Smooth muscle cell (in vitro differentiated cells): ENCODE results near the gene DPP4. TPM values are rescaled to one million over a fixed set of nuclear protein-coding genes. Genes with fewer than 3 reads are reported as not detected.

Source experiments
- DNase-seq: peaks from one replicate; lab custom pipeline; 2025; ENCODE audit not compliant: unreplicated experiment; lab: John Stamatoyannopoulos, UW
- H2AFZ ChIP-seq: fragments of 200-600 bp; sonication (generic); 2 replicates; pipeline ENCODE4 v1.6.0; 2016; ENCODE audit warnings: antibody characterized with exemption, low read depth, mild to moderate bottlenecking
- H3F3A ChIP-seq: fragments of 200-600 bp; sonication (generic); 2 replicates; pipeline ENCODE4 v1.6.0; 2017; ENCODE audit warnings: antibody characterized with exemption, low read depth
- H3K27ac ChIP-seq: fragments of 200-600 bp; sonication (generic); 2 replicates; pipeline ENCODE4 v1.5.1; 2016; ENCODE audit warnings: low read depth, mild to moderate bottlenecking
- H3K27me3 ChIP-seq: fragments of 200-600 bp; sonication (generic); 2 replicates; pipeline ENCODE4 v1.6.1; 2016; ENCODE audit warnings: low read depth, mild to moderate bottlenecking
- H3K36me3 ChIP-seq: fragments of 200-600 bp; sonication (generic); 2 replicates; pipeline ENCODE4 v1.5.1; 2016; ENCODE audit warnings: low read depth
- H3K4me1 ChIP-seq: fragments of 200-600 bp; sonication (generic); 2 replicates; pipeline ENCODE4 v1.5.1; 2016; ENCODE audit warnings: low read depth
- H3K4me2 ChIP-seq: fragments of 200-600 bp; sonication (generic); 2 replicates; pipeline ENCODE4 v1.6.0; 2016; ENCODE audit warnings: mild to moderate bottlenecking
- H3K4me3 ChIP-seq: fragments of 200-600 bp; sonication (generic); 2 replicates; pipeline ENCODE4 v1.5.1; 2016; ENCODE audit warnings: mild to moderate bottlenecking
- H3K79me2 ChIP-seq: fragments of 200-600 bp; sonication (generic); 2 replicates; pipeline ENCODE4 v1.6.0; 2016; ENCODE audit warnings: low read depth, mild to moderate bottlenecking
- H3K9ac ChIP-seq: fragments of 200-600 bp; sonication (generic); 2 replicates; pipeline ENCODE4 v1.6.0; 2016; ENCODE audit warnings: low read depth
- H3K9me3 ChIP-seq: fragments of 200-600 bp; sonication (generic); replicated peaks from 2 replicates; pipeline ENCODE4 v1.5.1; 2016; ENCODE audit warnings: low read depth
- H4K20me1 ChIP-seq: fragments of 200-600 bp; sonication (generic); 2 replicates; pipeline ENCODE4 v1.6.0; 2016; ENCODE audit warnings: low read depth
- CTCF ChIP-seq: fragments of 200-600 bp; sonication (generic); IDR thresholded peaks from 2 replicates; pipeline ENCODE4 v1.5.1; 2017; ENCODE audit warnings: borderline replicate concordance, mild to moderate bottlenecking, antibody characterized with exemption; ENCODE audit not compliant: insufficient read depth, poor library complexity, severe bottlenecking
- WGBS: methylation state at CpG from one replicate; pipeline ENCODE4 v1.1.7; 2016; ENCODE audit warnings: low lambda C conversion rate; 5-methylcytosine and 5-hydroxymethylcytosine counted together
- polyA plus RNA-seq: library from polyadenylated mRNA; unstranded; fragments of >200 nt; fragmentation: Nextera tagmentation; extraction: Ambion mirVana; gene quantifications from 2 replicates; pipeline ENCODE4 v1.2.1, GENCODE V29; 2016
- total RNA-seq: library from RNA; depleted of rRNA; stranded (reverse); fragments of >200 nt; gene quantifications from 2 replicates; pipeline ENCODE4 v1.2.3, GENCODE V29; 2014

The DPP4 gene
- total and polyA plus RNA-seq, 2 experiments from 2014 or later: 17.6 to 32.0 TPM

GRCh38 chr2:162030363-162031190, 43.4 kb downstream of the DPP4 start:
- Histone ChIP-seq H3K36me3 (no peaks in the 10 kb centered on the region), H3K4me2 (no peak overlapping the region), H3F3A (peaks cover 19% of the 10 kb centered on the region), H3K9ac (no peak overlapping the region), H3K9me3 (no peaks in the 10 kb centered on the region), H3K4me3 (no peak overlapping the region), H3K4me1 (peaks cover 5% of the 10 kb centered on the region), H3K27ac (no peak overlapping the region), H3K79me2 (no peaks in the 10 kb centered on the region), H4K20me1 (no peaks in the 10 kb centered on the region), H2AFZ (no peak overlapping the region), H3K27me3 (peaks cover 18% of the 10 kb centered on the region)
- no peak for DNase-seq
- 84% methylated on average over 9 of the region's 9 CpGs for WGBS
- no peak for TF ChIP-seq CTCF

GRCh38 chr2:162029287-162029901, 44.6 kb downstream of the DPP4 start:
- Histone ChIP-seq H3K36me3 (no peaks in the 10 kb centered on the region), H2AFZ (no peak overlapping the region), H3K4me2 (no peak overlapping the region), H3K4me3 (no peak overlapping the region), H3K9ac (no peak overlapping the region), H3K4me1 (peaks cover 5% of the 10 kb centered on the region), H3F3A (peaks cover 19% of the 10 kb centered on the region), H3K27ac (no peak overlapping the region), H3K79me2 (no peaks in the 10 kb centered on the region), H3K9me3 (no peaks in the 10 kb centered on the region), H3K27me3 (peaks cover 18% of the 10 kb centered on the region), H4K20me1 (no peaks in the 10 kb centered on the region)
- WGBS: 71% methylated on average over 9 of the region's 9 CpGs
- no peak for TF ChIP-seq CTCF
- no peak for DNase-seq

GRCh38 chr2:162028511-162028910, 45.5 kb downstream of the DPP4 start:
- DNase-seq: no peak
- H3K4me2 ChIP-seq: no peak overlapping the region
- no peaks in the 10 kb centered on the region for H4K20me1 ChIP-seq

More at GRCh38 chr2:162028511-162028910, 45.5 kb downstream of the DPP4 start:
- TF ChIP-seq CTCF: no peak
- H3K36me3 ChIP-seq: no peaks in the 10 kb centered on the region
- H3K9me3 ChIP-seq: no peaks in the 10 kb centered on the region
- peaks cover 20% of the 10 kb centered on the region for H3K27me3 ChIP-seq
- H3F3A ChIP-seq: peaks cover 19% of the 10 kb centered on the region
- no peak overlapping the region for H3K9ac ChIP-seq
- WGBS: 93% methylated on average over 4 of the region's 4 CpGs
- H3K4me3 ChIP-seq: no peak overlapping the region
- H3K27ac ChIP-seq: no peak overlapping the region
- H2AFZ ChIP-seq: no peak overlapping the region
- H3K79me2 ChIP-seq: no peaks in the 10 kb centered on the region
- peaks cover under 1% of the 10 kb centered on the region for H3K4me1 ChIP-seq
